Activated CD8-positive, alpha-beta T cell treated with anti-CD3 and anti-CD28 coated beads for 36 hours (primary cell): ENCODE results near the gene TBX4. TPM values are rescaled to one million over a fixed set of nuclear protein-coding genes. Genes with fewer than 3 reads are reported as not detected.
"Not testable (repeated sequence)": the region's sequence is repeated elsewhere in the genome, so short reads cannot be mapped to it uniquely, and the experiment has no call there.

Experiments
- ATAC-seq: fragments of 200-7000 bp; cut with Tn5 transposase; one replicate; pipeline ENCODE4 v1.10.0; 2021; ENCODE audit warnings: mild to moderate bottlenecking, moderate library complexity
- CTCF ChIA-PET: fragments of 350-600 bp; sonication (Branson Sonifier 250); formaldehyde crosslinking; loops from one replicate; lab custom pipeline; 2021; ENCODE audit warnings: antibody characterized with exemption; lab: Charles Lee
- POLR2A ChIA-PET: fragments of 350-600 bp; sonication (Branson Sonifier 250); formaldehyde crosslinking; loops from one replicate; lab custom pipeline; 2021; ENCODE audit warnings: antibody characterized with exemption; lab: Charles Lee
- DNase-seq: peaks from one replicate; pipeline ENCODE4 v3.0.0-alpha.2; 2020
- H3K27ac Mint-ChIP-seq: one replicate; pipeline ENCODE4 v1.8.0; 2021; ENCODE audit warnings: mild to moderate bottlenecking, mixed read lengths
- H3K27me3 Mint-ChIP-seq: one replicate; pipeline ENCODE4 v1.8.0; 2021; ENCODE audit warnings: mixed read lengths
- H3K36me3 Mint-ChIP-seq: one replicate; pipeline ENCODE4 v1.8.0; 2021; ENCODE audit warnings: low read depth, mixed read lengths
- H3K4me1 Mint-ChIP-seq: one replicate; pipeline ENCODE4 v1.8.0; 2021; ENCODE audit warnings: low read depth, mixed read lengths
- H3K4me3 Mint-ChIP-seq: one replicate; pipeline ENCODE4 v1.8.0; 2021; ENCODE audit warnings: mild to moderate bottlenecking, moderate library complexity, mixed read lengths
- H3K9me3 Mint-ChIP-seq: one replicate; pipeline ENCODE4 v1.8.0; 2021; ENCODE audit warnings: mixed read lengths
- CTCF ChIP-seq: fragments of 200-600 bp; IDR thresholded peaks from one replicate; pipeline ENCODE4 v1.8.0; 2022; ENCODE audit warnings: antibody characterized with exemption, mild to moderate bottlenecking
- intact Hi-C: fragments of 100-400 bp; cut with micrococcal nuclease; formaldehyde crosslinking; loops from one replicate; pipeline ENCODE4 v1.10.0; 2022
- total RNA-seq, 2 experiments: library from RNA; stranded (reverse); gene quantifications; one replicate each; pipeline ENCODE4 v1.2.3, GENCODE V29; 2021

The TBX4 gene
- total RNA-seq, 2 experiments from 2014 or later, result not detected

GRCh38 chr17:61519139-61519538 lies 66.9 kb downstream of the TBX4 start:
- no peak for TF ChIP-seq CTCF
- Mint-ChIP-seq H3K4me1 (no peaks in the 10 kb centered on the region), H3K27me3 (peaks cover 9% of the 10 kb centered on the region), H3K27ac (no peak overlapping the region), H3K4me3 (no peak overlapping the region), H3K9me3 (no peaks in the 10 kb centered on the region), H3K36me3 (no peaks in the 10 kb centered on the region)
- POLR2A ChIA-PET, result no interaction called here
- intact Hi-C loops, result no loop called here
- no peak for ATAC-seq
- no peak for DNase-seq
- CTCF ChIA-PET, result no interaction called here

- TF ChIP-seq CTCF, result no peak
- DNase-seq (no peak), ATAC-seq (no peak)
- H3K27me3 Mint-ChIP-seq, result peaks cover 12% of the 10 kb centered on the region
- intact Hi-C loops, result no loop called here
- H3K4me3 Mint-ChIP-seq, result no peak overlapping the region
- H3K4me1 Mint-ChIP-seq, result no peaks in the 10 kb centered on the region
- H3K27ac Mint-ChIP-seq, result no peak overlapping the region
- ChIA-PET POLR2A (no interaction called here), CTCF (no interaction called here)
- H3K36me3 Mint-ChIP-seq, result no peaks in the 10 kb centered on the region
- no peaks in the 10 kb centered on the region for H3K9me3 Mint-ChIP-seq
Measured at GRCh38 chr17:61519754-61520440, 67.7 kb downstream of the TBX4 start.

- TF ChIP-seq CTCF, result no peak
- intact Hi-C loops, result no loop called here
- DNase-seq, result no peak
- Mint-ChIP-seq H3K4me3 (no peak overlapping the region), H3K27me3 (peaks cover 17% of the 10 kb centered on the region), H3K4me1 (no peaks in the 10 kb centered on the region), H3K9me3 (no peaks in the 10 kb centered on the region), H3K27ac (no peak overlapping the region), H3K36me3 (no peaks in the 10 kb centered on the region)
- CTCF ChIA-PET, result no interaction called here
- POLR2A ChIA-PET, result no interaction called here
- no peak for ATAC-seq
Measured at GRCh38 chr17:61520897-61521296, 68.7 kb downstream of the TBX4 start.

GRCh38 chr17:61522088-61522487 lies 69.9 kb downstream of the TBX4 start:
- Mint-ChIP-seq H3K9me3 (no peaks in the 10 kb centered on the region), H3K36me3 (no peaks in the 10 kb centered on the region), H3K4me3 (no peak overlapping the region), H3K4me1 (no peaks in the 10 kb centered on the region), H3K27ac (no peak overlapping the region), H3K27me3 (peaks cover 25% of the 10 kb centered on the region)
- no peak for TF ChIP-seq CTCF
- CTCF ChIA-PET, result no interaction called here
- POLR2A ChIA-PET, result no interaction called here
- DNase-seq, result no peak
- ATAC-seq, result no peak
- intact Hi-C loops, result no loop called here

- CTCF ChIA-PET, result no interaction called here
- TF ChIP-seq CTCF, result no peak
- no peak overlapping the region for H3K27ac Mint-ChIP-seq
- H3K4me3 Mint-ChIP-seq, result no peak overlapping the region
- DNase-seq (no peak), ATAC-seq (no peak)
- peaks cover 25% of the 10 kb centered on the region for H3K27me3 Mint-ChIP-seq
- no peaks in the 10 kb centered on the region for H3K9me3 Mint-ChIP-seq
- intact Hi-C loops, result no loop called here
- POLR2A ChIA-PET, result no interaction called here
- H3K4me1 Mint-ChIP-seq, result no peaks in the 10 kb centered on the region
- H3K36me3 Mint-ChIP-seq, result no peaks in the 10 kb centered on the region
Measured at GRCh38 chr17:61524319-61524718, 72.1 kb downstream of the TBX4 start.

GRCh38 chr17:61527441-61527840 lies 75.2 kb downstream of the TBX4 start:
- H3K27ac Mint-ChIP-seq, H3K4me3 Mint-ChIP-seq, CTCF ChIA-PET, DNase-seq, POLR2A ChIA-PET, H3K9me3 Mint-ChIP-seq, intact Hi-C loops, H3K36me3 Mint-ChIP-seq, ATAC-seq, H3K4me1 Mint-ChIP-seq: not testable (repeated sequence)
- H3K27me3 Mint-ChIP-seq, result peaks cover 22% of the 10 kb centered on the region
